Caco-2 (cell line): ENCODE measurements around the gene UQCRH. TPM values are rescaled to one million over a fixed set of nuclear protein-coding genes. Genes with fewer than 3 reads are reported as not detected.
"Not testable (repeated sequence)": the region's sequence is repeated elsewhere in the genome, so short reads cannot be mapped to it uniquely, and the experiment has no call there.

ENCODE experiments used
- BruUV-seq: library from RNA; stranded (reverse); fragments of 400-500 nt; replicated peaks from 2 replicates; lab custom pipeline; 2021; lab: Mats Ljungman, UMichigan
- CTCF ChIA-PET: fragments of 300-600 bp; sonication (Branson Sonifier 250); formaldehyde crosslinking; loops from one replicate; lab custom pipeline; 2022; ENCODE audit warnings: antibody characterized with exemption; lab: Charles Lee
- POLR2A ChIA-PET: fragments of 300-600 bp; sonication (Branson Sonifier 250); formaldehyde crosslinking; loops from one replicate; lab custom pipeline; 2022; ENCODE audit warnings: antibody characterized with exemption; lab: Charles Lee
- DNase-seq, 2 experiments: peaks; one replicate each; pipeline versions ENCODE4 v3.0.0 to v3.0.0-alpha.2; 2020 to 2022
- H3K27me3 ChIP-seq: replicated peaks from 2 replicates; pipeline ENCODE4 v1.6.0; 2011; ENCODE audit warnings: low read length; ENCODE audit not compliant: control insufficient read depth, insufficient read depth
- H3K36me3 ChIP-seq: 2 replicates; pipeline ENCODE4 v1.5.1; 2011; ENCODE audit warnings: low read length; ENCODE audit not compliant: control insufficient read depth, insufficient read depth
- H3K4me1 ChIP-seq: fragments of 250-450 bp; sonication (Bioruptor Pico); 2 replicates; pipeline ENCODE4 v1.5.1; 2020; ENCODE audit warnings: mild to moderate bottlenecking
- H3K4me3 ChIP-seq: 2 replicates; pipeline ENCODE4 v1.5.1; 2011; ENCODE audit warnings: low read depth, mild to moderate bottlenecking, control low read depth, low read length
- H3K9me3 ChIP-seq: fragments of 250-450 bp; sonication (Bioruptor Pico); 2 replicates; pipeline ENCODE4 v1.5.1; 2020; ENCODE audit warnings: mild to moderate bottlenecking, moderate library complexity
- H3K27ac Mint-ChIP-seq: one replicate; pipeline ENCODE4 v1.8.0; 2022; ENCODE audit warnings: mixed read lengths; ENCODE audit not compliant: unreplicated experiment
- H3K27me3 Mint-ChIP-seq: one replicate; pipeline ENCODE4 v1.8.0; 2022; ENCODE audit warnings: mixed read lengths; ENCODE audit not compliant: insufficient read depth, unreplicated experiment
- H3K36me3 Mint-ChIP-seq: one replicate; pipeline ENCODE4 v1.8.0; 2022; ENCODE audit warnings: mild to moderate bottlenecking, mixed read lengths; ENCODE audit not compliant: insufficient read depth, unreplicated experiment
- H3K4me1 Mint-ChIP-seq: one replicate; pipeline ENCODE4 v1.8.0; 2022; ENCODE audit warnings: low read depth, mixed read lengths; ENCODE audit not compliant: unreplicated experiment
- H3K4me3 Mint-ChIP-seq: one replicate; pipeline ENCODE4 v1.8.0; 2022; ENCODE audit warnings: mild to moderate bottlenecking, moderate library complexity, mixed read lengths; ENCODE audit not compliant: unreplicated experiment
- H3K9me3 Mint-ChIP-seq: one replicate; pipeline ENCODE4 v1.8.0; 2022; ENCODE audit warnings: mixed read lengths; ENCODE audit not compliant: unreplicated experiment
- intact Hi-C: fragments of 100-400 bp; cut with micrococcal nuclease; formaldehyde crosslinking; loops from one replicate; pipeline ENCODE4 v1.10.0; 2022; ENCODE audit not compliant: unreplicated experiment
- total RNA-seq: library from RNA; stranded (reverse); gene quantifications from 2 replicates; pipeline ENCODE4 v1.2.3, GENCODE V29; 2022
- TF ChIP-seq, protein P1 (sequence below), 2 experiments: fragments of 200-600 bp in 1 of 2; IDR thresholded peaks; 1 replicate in 1 of 2; 2 replicates in 1 of 2; pipeline versions ENCODE4 v1.5.1 to v1.8.0; 2011 to 2022; ENCODE audit warnings: antibody characterized with exemption in 1 of 2, control low read depth in 1 of 2, inconsistent platforms in 1 of 2, low read depth in 1 of 2, low read length in 1 of 2, mild to moderate bottlenecking in 1 of 2, moderate library complexity in 1 of 2; ENCODE audit not compliant: insufficient read depth in 1 of 2, severe bottlenecking in 1 of 2, unreplicated experiment in 1 of 2

The UQCRH gene
- total RNA-seq, 1 experiment from 2014 or later, result 277 TPM

DNA sequence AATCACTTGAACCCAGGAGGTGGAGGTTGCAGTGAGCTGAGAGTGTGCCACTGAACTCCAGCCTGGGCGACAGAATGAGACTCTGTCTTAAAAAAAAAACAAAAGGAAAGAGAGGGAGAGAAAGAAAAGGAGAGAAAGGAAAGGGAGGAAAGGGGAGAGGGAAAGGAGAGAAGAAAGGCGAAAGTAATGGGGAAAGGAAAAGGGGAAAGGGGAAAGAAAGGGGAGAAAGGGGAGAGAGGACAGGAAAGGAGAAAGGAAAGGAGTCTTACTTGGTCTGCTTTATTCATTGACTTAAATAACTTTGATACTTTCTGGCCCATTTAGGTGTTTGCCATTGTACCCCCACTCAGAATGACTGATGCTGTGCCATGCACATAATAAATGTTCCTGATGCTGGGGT is 48.9 kb downstream of the UQCRH start:
- intact Hi-C loops, result no loop called here
- Histone ChIP-seq H3K9me3 (no peaks in the 10 kb centered on the region), H3K27me3 (no peaks in the 10 kb centered on the region), H3K36me3 (no peaks in the 10 kb centered on the region), H3K4me1 (no peaks in the 10 kb centered on the region), H3K4me3 (no peak overlapping the region)
- Mint-ChIP-seq H3K4me1 (peaks cover 6% of the 10 kb centered on the region), H3K9me3 (no peaks in the 10 kb centered on the region), H3K27me3 (no peaks in the 10 kb centered on the region), H3K36me3 (peaks cover 40% of the 10 kb centered on the region), H3K4me3 (no peak overlapping the region), H3K27ac (no peak overlapping the region)
- CTCF ChIA-PET, result interaction anchor here (1.1 kb wide), 1 partner anchor 19 kb away, joined by 4 read pairs; no protein-coding TSS in a partner anchor
- TF ChIP-seq, protein P1, sequence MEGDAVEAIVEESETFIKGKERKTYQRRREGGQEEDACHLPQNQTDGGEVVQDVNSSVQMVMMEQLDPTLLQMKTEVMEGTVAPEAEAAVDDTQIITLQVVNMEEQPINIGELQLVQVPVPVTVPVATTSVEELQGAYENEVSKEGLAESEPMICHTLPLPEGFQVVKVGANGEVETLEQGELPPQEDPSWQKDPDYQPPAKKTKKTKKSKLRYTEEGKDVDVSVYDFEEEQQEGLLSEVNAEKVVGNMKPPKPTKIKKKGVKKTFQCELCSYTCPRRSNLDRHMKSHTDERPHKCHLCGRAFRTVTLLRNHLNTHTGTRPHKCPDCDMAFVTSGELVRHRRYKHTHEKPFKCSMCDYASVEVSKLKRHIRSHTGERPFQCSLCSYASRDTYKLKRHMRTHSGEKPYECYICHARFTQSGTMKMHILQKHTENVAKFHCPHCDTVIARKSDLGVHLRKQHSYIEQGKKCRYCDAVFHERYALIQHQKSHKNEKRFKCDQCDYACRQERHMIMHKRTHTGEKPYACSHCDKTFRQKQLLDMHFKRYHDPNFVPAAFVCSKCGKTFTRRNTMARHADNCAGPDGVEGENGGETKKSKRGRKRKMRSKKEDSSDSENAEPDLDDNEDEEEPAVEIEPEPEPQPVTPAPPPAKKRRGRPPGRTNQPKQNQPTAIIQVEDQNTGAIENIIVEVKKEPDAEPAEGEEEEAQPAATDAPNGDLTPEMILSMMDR (IDR thresholded peaks at IDR 0.05; ENCODE audit: insufficient read depth in 1 of 2, low read depth in 1 of 2, low read length in 1 of 2, severe bottlenecking in 1 of 2, unreplicated experiment in 1 of 2), result no peak
- POLR2A ChIA-PET, result no interaction called here
- no TSS peak for BruUV-seq
- no peak for DNase-seq

DNA sequence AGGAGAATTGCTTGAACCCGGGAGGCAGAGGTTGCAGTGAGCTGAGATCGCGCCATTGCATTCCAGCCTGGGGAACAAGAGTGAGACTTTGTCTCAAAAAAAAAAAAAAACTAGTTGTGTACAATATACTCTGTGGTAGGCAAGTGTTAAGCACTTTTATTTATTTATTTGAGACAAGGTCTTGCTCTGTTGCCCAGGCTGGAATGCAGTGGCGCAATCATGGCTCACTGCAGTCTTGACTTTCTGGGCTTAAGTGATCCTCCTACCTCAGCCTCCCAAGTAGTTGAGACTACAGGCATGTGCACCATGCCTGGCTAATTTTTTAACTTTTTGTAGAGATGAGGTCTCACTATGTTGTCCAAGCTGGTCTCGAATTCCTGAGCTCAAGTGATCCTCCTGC is 52.4 kb downstream of the UQCRH start:
- H3K27ac Mint-ChIP-seq, H3K36me3 ChIP-seq, H3K4me1 Mint-ChIP-seq, DNase-seq, BruUV-seq, CTCF ChIA-PET, H3K4me3 Mint-ChIP-seq, POLR2A ChIA-PET, H3K9me3 Mint-ChIP-seq, H3K4me3 ChIP-seq, H3K9me3 ChIP-seq, H3K27me3 Mint-ChIP-seq, H3K4me1 ChIP-seq, intact Hi-C loops, H3K27me3 ChIP-seq: not testable (repeated sequence)
- H3K36me3 Mint-ChIP-seq, result peaks cover 36% of the 10 kb centered on the region

DNA sequence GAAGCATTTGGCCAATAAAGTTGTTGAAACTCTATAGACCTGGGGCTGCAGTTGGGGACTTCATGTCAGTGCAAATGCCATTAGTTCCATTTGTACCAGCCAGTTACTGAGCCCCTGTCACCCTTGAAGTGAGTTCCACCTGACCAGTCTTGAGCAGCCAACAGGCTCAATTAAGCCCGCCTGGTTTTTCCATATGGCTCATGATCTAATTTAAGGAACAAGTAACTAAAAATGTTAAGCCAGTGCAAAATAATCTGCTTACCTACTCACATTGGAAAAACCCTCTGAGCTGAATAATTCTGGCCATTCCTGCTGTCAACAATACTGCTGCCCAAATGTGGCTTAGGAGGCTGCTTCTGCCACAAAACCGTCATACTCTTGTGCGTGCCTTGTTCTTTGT is 58.7 kb downstream of the UQCRH start:
- Histone ChIP-seq H3K27me3 (no peaks in the 10 kb centered on the region), H3K4me1 (no peaks in the 10 kb centered on the region), H3K4me3 (no peak overlapping the region), H3K36me3 (no peaks in the 10 kb centered on the region; the same call in 1 of the 2 replicates), H3K9me3 (no peaks in the 10 kb centered on the region)
- Mint-ChIP-seq H3K36me3 (peaks cover 31% of the 10 kb centered on the region), H3K9me3 (no peaks in the 10 kb centered on the region), H3K27me3 (no peaks in the 10 kb centered on the region), H3K4me1 (no peaks in the 10 kb centered on the region), H3K4me3 (no peak overlapping the region), H3K27ac (no peak overlapping the region)
- DNase-seq, result no peak
- intact Hi-C loops, result no loop called here
- no TSS peak for BruUV-seq
- TF ChIP-seq, protein P1 (IDR thresholded peaks at IDR 0.05; ENCODE audit: insufficient read depth in 1 of 2, low read depth in 1 of 2, low read length in 1 of 2, severe bottlenecking in 1 of 2, unreplicated experiment in 1 of 2), result no peak
- ChIA-PET POLR2A (no interaction called here), CTCF (no interaction called here)

DNA sequence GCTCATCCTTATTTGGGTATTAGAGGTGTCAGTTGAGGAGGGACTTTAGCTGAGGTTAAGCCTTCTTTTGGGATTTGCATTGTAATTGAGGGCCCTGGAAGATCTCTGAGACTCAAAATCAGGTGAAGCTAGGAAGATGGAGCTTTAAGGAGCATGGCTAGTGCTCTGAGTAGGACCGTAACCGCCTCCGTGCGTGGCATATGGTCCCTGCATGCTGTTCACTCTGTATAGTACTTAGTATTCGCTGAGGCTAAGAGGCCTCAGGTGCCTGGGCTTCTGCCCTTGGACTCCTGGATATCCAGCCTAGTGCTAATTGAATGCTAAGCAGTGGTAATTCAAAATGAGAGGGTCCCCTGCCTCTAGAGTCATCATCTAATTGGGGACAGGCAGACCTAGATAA is 59.6 kb downstream of the UQCRH start:
- POLR2A ChIA-PET, result no interaction called here

More for the DNA sequence above, 59.6 kb downstream of the UQCRH start:
- DNase-seq, result no peak
- Mint-ChIP-seq H3K4me1 (peaks cover 4% of the 10 kb centered on the region), H3K36me3 (peaks cover 31% of the 10 kb centered on the region), H3K4me3 (no peak overlapping the region), H3K9me3 (no peaks in the 10 kb centered on the region), H3K27me3 (no peaks in the 10 kb centered on the region), H3K27ac (no peak overlapping the region)
- H3K4me1 ChIP-seq, result no peaks in the 10 kb centered on the region
- H3K4me3 ChIP-seq, result no peak overlapping the region
- H3K9me3 ChIP-seq, result no peaks in the 10 kb centered on the region
- no TSS peak for BruUV-seq
- intact Hi-C loops, result no loop called here
- CTCF ChIA-PET, result no interaction called here
- H3K36me3 ChIP-seq, result no peaks in the 10 kb centered on the region; the same call in 1 of the 2 replicates
- TF ChIP-seq, protein P1 (IDR thresholded peaks at IDR 0.05; ENCODE audit: insufficient read depth in 1 of 2, low read depth in 1 of 2, low read length in 1 of 2, severe bottlenecking in 1 of 2, unreplicated experiment in 1 of 2), result no peak
- H3K27me3 ChIP-seq, result no peaks in the 10 kb centered on the region
